ENCODE measurements around the gene TMEM69. TPM values are rescaled to one million over a fixed set of nuclear protein-coding genes. Genes with fewer than 3 reads are reported as not detected.
"Not testable (repeated sequence)": the region's sequence is repeated elsewhere in the genome, so short reads cannot be mapped to it uniquely, and the experiment has no call there.

Gene TMEM69
- total and polyA plus RNA-seq, 12 donors = 9.3 to 53.1 (median 26.3) TPM

DNA sequence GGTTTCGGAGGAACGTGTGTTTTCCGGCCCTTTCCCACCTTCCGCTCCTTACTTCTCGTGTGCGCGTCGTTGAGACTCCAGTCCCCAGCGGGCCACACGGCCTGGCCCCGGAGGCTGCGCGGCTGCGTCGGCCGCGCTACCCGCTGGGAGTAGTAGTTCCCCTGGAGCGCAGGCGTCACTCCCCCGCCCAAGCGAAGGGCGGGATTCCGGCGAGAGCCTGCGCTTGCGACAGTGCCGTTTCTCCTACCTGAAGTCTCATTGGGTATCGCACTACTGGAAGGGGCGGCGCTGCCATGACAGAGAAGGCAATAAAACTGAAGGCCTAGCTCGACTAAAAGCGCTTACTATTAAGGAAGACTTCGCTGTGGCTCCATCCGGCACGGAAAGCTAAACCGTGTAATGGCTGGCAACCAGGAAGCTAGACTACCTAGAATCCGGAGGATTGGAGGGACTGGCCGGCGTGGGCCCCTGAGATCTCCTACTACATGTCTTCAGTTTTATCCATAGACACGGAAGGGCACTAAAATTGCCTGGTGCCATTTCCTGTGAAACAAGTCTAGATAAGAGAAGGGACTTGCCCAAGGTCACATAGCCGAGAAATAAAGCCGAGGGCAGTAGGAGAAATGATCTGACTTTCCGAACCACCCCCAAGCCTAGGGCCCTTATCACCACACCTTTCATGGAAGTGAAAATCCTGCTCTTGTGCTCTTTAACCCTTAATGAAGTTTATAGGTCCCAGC is 797 bp upstream of the TMEM69 start:
- intact Hi-C loops (cut with DNase I) = loop anchor here (10.0 kb wide), 2 partner anchors 52 to 102 kb away; partner anchors contain the start of gene NASP (in 1 of the 2)
- 0 to 4% (median 1%) methylated on average over 11 to 44 of the region's 44 CpGs for WGBS, 4 donors
- peaks cover 15 to 46% of the 10 kb centered on the region in 2 donors for H3K4me1 ChIP-seq (replicated peaks in 1 of 2)

DNA sequence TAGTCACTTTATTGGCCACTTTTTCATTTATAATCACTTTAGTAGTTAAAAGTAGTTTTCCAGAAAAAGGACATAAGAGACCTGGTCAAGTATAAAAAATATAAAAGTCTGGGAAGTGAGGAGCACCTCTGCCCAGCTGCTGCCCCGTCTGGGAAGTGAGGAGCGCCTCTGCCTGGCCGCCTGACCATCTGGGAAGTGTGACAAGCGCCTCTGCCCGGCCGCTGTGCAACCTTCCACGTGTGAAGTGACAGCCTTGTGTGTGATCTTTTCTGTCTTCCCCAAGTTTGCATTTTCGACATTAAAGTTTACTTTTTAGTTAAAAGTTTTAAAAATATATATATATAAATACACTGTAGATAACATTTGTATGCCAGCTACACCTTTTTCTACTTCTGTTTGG is 5.8 kb downstream of the TMEM69 start:
- H3K9me3 ChIP-seq (replicated peaks in 1 of 3); intact Hi-C loops (cut with DNase I); H3K4me1 ChIP-seq (replicated peaks in 1 of 2); H3K4me3 ChIP-seq; DNase-seq; H3K27me3 ChIP-seq; H3K27ac ChIP-seq: not testable (repeated sequence)
- H3K36me3 ChIP-seq (replicated peaks in 1 of 2) = peaks cover 0 to 28% of the 10 kb centered on the region in 2 donors
- 79 to 88% (median 84%) methylated on average over 8 of the region's 8 CpGs for WGBS, 4 donors

More for the DNA sequence above, 797 bp upstream of the TMEM69 start:
- peak; percentile 86 to 98 for TF ChIP-seq POLR2A (IDR thresholded peaks at IDR 0.05)
- TF ChIP-seq, protein P1, sequence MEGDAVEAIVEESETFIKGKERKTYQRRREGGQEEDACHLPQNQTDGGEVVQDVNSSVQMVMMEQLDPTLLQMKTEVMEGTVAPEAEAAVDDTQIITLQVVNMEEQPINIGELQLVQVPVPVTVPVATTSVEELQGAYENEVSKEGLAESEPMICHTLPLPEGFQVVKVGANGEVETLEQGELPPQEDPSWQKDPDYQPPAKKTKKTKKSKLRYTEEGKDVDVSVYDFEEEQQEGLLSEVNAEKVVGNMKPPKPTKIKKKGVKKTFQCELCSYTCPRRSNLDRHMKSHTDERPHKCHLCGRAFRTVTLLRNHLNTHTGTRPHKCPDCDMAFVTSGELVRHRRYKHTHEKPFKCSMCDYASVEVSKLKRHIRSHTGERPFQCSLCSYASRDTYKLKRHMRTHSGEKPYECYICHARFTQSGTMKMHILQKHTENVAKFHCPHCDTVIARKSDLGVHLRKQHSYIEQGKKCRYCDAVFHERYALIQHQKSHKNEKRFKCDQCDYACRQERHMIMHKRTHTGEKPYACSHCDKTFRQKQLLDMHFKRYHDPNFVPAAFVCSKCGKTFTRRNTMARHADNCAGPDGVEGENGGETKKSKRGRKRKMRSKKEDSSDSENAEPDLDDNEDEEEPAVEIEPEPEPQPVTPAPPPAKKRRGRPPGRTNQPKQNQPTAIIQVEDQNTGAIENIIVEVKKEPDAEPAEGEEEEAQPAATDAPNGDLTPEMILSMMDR (IDR thresholded peaks at IDR 0.05) = no peak
- H3K27me3 ChIP-seq = no peaks in the 10 kb centered on the region
- H3K9me3 ChIP-seq (replicated peaks in 1 of 3) = no peaks in the 10 kb centered on the region
- no peaks in the 10 kb centered on the region for H3K36me3 ChIP-seq (replicated peaks in 1 of 2)
- peak overlapping the region; percentile 56 to 91 (median 74) for H3K4me3 ChIP-seq
- peak overlapping the region; percentile 93 to 100 (median 98) for H3K27ac ChIP-seq
- DNase-seq = peak; percentile 97 to 99 (median 99)

- H3K27me3 ChIP-seq = no peaks in the 10 kb centered on the region
- no peaks in the 10 kb centered on the region for H3K4me1 ChIP-seq (replicated peaks in 1 of 2)
- 89 to 93% (median 91%) methylated on average over 7 of the region's 7 CpGs for WGBS, 4 donors
- DNase-seq = no peak
- H3K9me3 ChIP-seq (replicated peaks in 1 of 3) = no peaks in the 10 kb centered on the region
- no peak overlapping the region for H3K27ac ChIP-seq
- intact Hi-C loops (cut with DNase I) = no loop called here
- no peak overlapping the region for H3K4me3 ChIP-seq
- H3K36me3 ChIP-seq (replicated peaks in 1 of 2) = peaks cover 0 to 28% of the 10 kb centered on the region in 2 donors
- no peak for TF ChIP-seq POLR2A (IDR thresholded peaks at IDR 0.05)
- TF ChIP-seq, protein P1 (IDR thresholded peaks at IDR 0.05) = no peak
Observed at GRCh38 chr1:45694823-45695222, 6.8 kb downstream of the TMEM69 start.

GRCh38 chr1:45704637-45705036 is 16.7 kb downstream of the TMEM69 start:
- 95 to 100% (median 98%) methylated on average over 1 of the region's 1 CpG for WGBS, 4 donors
- Histone ChIP-seq H3K4me1 (replicated peaks in 1 of 2) (no peaks in the 10 kb centered on the region), H3K27ac (no peak overlapping the region), H3K36me3 (replicated peaks in 1 of 2) (no peaks in the 10 kb centered on the region), H3K4me3 (no peak overlapping the region), H3K27me3 (no peaks in the 10 kb centered on the region), H3K9me3 (replicated peaks in 1 of 3) (no peaks in the 10 kb centered on the region)
- no peak for DNase-seq
- intact Hi-C loops (cut with DNase I) = loop anchor here in 1 of 2 donors (10.0 kb wide), 1 partner anchor 140 kb away; no protein-coding TSS in a partner anchor
- TF ChIP-seq, protein P1 (IDR thresholded peaks at IDR 0.05) = no peak
- no peak for TF ChIP-seq POLR2A (IDR thresholded peaks at IDR 0.05)
